Measurements from ENCODE around the gene RAP1B. TPM values are rescaled to one million over a fixed set of nuclear protein-coding genes. Genes with fewer than 3 reads are reported as not detected.

The RAP1B gene
- total and polyA plus RNA-seq, 2 of the 13 experiments (the other 11 are each of a cell fraction or from before 2014, with no cell fraction given), result 71.1 to 92.7 TPM

DNA sequence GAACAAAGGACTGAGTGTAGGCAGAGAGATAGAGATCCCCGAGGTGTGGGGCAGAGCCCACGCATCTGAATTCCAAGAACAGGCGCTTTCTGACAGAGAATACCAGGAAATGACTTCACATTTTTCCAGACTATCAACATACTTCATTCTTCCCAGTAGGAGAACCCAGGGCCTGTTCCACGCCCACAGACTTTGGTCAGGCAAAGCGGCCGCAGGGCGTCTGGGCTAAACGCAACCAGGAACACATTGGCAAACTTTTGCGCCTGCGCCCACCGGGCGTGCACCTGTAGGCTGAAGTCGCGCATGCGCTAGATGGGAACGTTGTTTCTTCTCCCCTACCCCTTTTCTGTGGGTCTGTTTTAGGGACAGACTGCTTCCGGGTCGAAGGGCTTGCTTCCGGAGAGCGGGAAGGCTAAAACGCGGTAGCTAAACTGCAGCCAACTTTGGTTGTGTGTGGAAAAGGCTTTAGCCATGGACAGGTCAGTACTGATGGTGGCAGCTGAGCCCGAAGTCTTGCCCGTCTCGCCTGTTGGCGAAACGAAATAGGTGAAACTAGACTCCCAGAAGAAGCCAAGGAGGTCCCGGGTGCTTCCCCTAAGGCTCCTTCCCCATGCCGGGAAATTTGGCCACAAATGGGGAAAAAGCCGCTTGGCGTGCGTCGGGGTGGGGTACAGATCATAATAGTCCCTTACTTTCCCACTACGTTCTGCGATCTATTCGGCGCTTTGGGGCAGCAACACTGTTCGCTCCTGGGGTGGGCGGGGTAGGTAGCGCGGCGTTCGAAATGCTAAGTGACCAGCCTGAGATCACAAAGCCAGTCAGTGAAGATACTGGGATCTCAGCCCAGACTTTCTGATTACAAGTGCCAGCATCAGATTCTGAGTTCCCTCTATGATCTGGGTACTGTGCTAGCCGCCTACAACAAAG, 76.2 kb downstream of the RAP1B start, which contains the start of gene NUP107 (continued):
- TF ChIP-seq ZNF543 (CRISPR knock-in tag; IDR thresholded peaks at IDR 0.05), result 0 out of 2 replicates have a peak, but pooled peaks have one; percentile 31
- no peak for TF ChIP-seq MBNL3 (CRISPR knock-in tag; conservative IDR thresholded peaks at IDR 0.05)
- TF ChIP-seq ZNF326 (CRISPR knock-in tag; IDR thresholded peaks at IDR 0.05; ENCODE audit: borderline replicate concordance), result no peak
- TF ChIP-seq GABPB1 (CRISPR knock-in tag; IDR thresholded peaks at IDR 0.05), result peak; percentile 100
- TF ChIP-seq ZFYVE20 (CRISPR knock-in tag; IDR thresholded peaks at IDR 0.05; ENCODE audit: borderline replicate concordance, low read depth), result no peak
- TF ChIP-seq, protein P1, sequence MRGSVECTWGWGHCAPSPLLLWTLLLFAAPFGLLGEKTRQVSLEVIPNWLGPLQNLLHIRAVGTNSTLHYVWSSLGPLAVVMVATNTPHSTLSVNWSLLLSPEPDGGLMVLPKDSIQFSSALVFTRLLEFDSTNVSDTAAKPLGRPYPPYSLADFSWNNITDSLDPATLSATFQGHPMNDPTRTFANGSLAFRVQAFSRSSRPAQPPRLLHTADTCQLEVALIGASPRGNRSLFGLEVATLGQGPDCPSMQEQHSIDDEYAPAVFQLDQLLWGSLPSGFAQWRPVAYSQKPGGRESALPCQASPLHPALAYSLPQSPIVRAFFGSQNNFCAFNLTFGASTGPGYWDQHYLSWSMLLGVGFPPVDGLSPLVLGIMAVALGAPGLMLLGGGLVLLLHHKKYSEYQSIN (CRISPR knock-in tag; IDR thresholded peaks at IDR 0.05; ENCODE audit: borderline replicate concordance), result no peak
- no peak for TF ChIP-seq ZNF746 (CRISPR knock-in tag; IDR thresholded peaks at IDR 0.05)
- TF ChIP-seq, protein P2, sequence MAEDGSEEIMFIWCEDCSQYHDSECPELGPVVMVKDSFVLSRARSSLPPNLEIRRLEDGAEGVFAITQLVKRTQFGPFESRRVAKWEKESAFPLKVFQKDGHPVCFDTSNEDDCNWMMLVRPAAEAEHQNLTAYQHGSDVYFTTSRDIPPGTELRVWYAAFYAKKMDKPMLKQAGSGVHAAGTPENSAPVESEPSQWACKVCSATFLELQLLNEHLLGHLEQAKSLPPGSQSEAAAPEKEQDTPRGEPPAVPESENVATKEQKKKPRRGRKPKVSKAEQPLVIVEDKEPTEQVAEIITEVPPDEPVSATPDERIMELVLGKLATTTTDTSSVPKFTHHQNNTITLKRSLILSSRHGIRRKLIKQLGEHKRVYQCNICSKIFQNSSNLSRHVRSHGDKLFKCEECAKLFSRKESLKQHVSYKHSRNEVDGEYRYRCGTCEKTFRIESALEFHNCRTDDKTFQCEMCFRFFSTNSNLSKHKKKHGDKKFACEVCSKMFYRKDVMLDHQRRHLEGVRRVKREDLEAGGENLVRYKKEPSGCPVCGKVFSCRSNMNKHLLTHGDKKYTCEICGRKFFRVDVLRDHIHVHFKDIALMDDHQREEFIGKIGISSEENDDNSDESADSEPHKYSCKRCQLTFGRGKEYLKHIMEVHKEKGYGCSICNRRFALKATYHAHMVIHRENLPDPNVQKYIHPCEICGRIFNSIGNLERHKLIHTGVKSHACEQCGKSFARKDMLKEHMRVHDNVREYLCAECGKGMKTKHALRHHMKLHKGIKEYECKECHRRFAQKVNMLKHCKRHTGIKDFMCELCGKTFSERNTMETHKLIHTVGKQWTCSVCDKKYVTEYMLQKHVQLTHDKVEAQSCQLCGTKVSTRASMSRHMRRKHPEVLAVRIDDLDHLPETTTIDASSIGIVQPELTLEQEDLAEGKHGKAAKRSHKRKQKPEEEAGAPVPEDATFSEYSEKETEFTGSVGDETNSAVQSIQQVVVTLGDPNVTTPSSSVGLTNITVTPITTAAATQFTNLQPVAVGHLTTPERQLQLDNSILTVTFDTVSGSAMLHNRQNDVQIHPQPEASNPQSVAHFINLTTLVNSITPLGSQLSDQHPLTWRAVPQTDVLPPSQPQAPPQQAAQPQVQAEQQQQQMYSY (CRISPR knock-in tag; IDR thresholded peaks at IDR 0.05), result peak; percentile 33; the same call in 1 of the 2 replicates
- no peak for TF ChIP-seq ZNF234 (CRISPR knock-in tag; conservative IDR thresholded peaks at IDR 0.05)
- TF ChIP-seq ZNF720 (CRISPR knock-in tag; IDR thresholded peaks at IDR 0.05), result no peak
- peak; percentile 91; the same call in 1 of the 2 replicates for TF ChIP-seq MIER3 (CRISPR knock-in tag; IDR thresholded peaks at IDR 0.05; ENCODE audit: borderline replicate concordance)
- no peak for TF ChIP-seq CC2D1A (CRISPR knock-in tag; IDR thresholded peaks at IDR 0.05)
- TF ChIP-seq CREB1 (IDR thresholded peaks at IDR 0.05), result peak; percentile 61
- peak; percentile 86 for TF ChIP-seq CREB1 (CRISPR knock-in tag; IDR thresholded peaks at IDR 0.05)
- TF ChIP-seq, protein P3, sequence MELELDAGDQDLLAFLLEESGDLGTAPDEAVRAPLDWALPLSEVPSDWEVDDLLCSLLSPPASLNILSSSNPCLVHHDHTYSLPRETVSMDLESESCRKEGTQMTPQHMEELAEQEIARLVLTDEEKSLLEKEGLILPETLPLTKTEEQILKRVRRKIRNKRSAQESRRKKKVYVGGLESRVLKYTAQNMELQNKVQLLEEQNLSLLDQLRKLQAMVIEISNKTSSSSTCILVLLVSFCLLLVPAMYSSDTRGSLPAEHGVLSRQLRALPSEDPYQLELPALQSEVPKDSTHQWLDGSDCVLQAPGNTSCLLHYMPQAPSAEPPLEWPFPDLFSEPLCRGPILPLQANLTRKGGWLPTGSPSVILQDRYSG (CRISPR knock-in tag; IDR thresholded peaks at IDR 0.05), result no peak
- TF ChIP-seq, protein P4, sequence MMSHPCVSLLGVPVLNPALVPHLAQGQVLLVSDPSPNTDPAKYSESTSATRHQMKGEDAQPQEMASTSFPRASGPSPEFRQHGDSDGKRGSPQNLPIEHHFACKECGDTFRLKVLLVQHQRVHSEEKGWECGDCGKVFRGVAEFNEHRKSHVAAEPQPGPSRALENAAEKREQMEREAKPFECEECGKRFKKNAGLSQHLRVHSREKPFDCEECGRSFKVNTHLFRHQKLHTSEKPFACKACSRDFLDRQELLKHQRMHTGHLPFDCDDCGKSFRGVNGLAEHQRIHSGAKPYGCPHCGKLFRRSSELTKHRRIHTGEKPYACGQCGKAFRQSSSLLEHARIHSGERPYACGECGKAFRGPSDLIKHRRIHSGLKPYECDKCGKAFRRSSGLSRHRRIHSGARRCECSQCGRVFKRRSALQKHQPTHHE (CRISPR knock-in tag; IDR thresholded peaks at IDR 0.05; ENCODE audit: borderline replicate concordance), result no peak
- peak; percentile 69; the same call in 1 of the 2 replicates for TF ChIP-seq NCOA2 (CRISPR knock-in tag; IDR thresholded peaks at IDR 0.05)
- 0 out of 2 replicates have a peak, but pooled peaks have one; percentile 44 for TF ChIP-seq ISX (CRISPR knock-in tag; conservative IDR thresholded peaks at IDR 0.05)
- peak; percentile 73 for TF ChIP-seq CHD2 (IDR thresholded peaks at IDR 0.05; ENCODE audit: low read depth, low read length)
- peak; percentile 60; the same call in 1 of the 2 replicates for TF ChIP-seq CCDC6 (CRISPR knock-in tag; IDR thresholded peaks at IDR 0.05)
- TF ChIP-seq, protein P5, sequence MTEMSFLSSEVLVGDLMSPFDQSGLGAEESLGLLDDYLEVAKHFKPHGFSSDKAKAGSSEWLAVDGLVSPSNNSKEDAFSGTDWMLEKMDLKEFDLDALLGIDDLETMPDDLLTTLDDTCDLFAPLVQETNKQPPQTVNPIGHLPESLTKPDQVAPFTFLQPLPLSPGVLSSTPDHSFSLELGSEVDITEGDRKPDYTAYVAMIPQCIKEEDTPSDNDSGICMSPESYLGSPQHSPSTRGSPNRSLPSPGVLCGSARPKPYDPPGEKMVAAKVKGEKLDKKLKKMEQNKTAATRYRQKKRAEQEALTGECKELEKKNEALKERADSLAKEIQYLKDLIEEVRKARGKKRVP (CRISPR knock-in tag; IDR thresholded peaks at IDR 0.05), result peak in 1 of 2 experiments; percentile 54; a peak in 2 of 4 replicates

Data from HepG2 (cell line).